Endometrial microvascular endothelial cells (primary cell): ENCODE results near the gene C1QTNF8. TPM values are rescaled to one million over a fixed set of nuclear protein-coding genes. Genes with fewer than 3 reads are reported as not detected.

Experiments used
- in situ Hi-C: cut with HindIII; loops from 2 replicates; pipeline ENCODE4 v1.10.0; 2017; ENCODE audit warnings: low sequenced_read_pairs, low pct_unique_long_range_greater_than_20kb; ENCODE audit errors: inconsistent ontology term
- total RNA-seq: library from RNA; depleted of rRNA; stranded (reverse); fragments of >200 nt; gene quantifications from one replicate; pipeline ENCODE4 v1.2.3, GENCODE V29; 2015; ENCODE audit errors: inconsistent ontology term

Gene C1QTNF8
- total RNA-seq: not detected

GRCh38 chr16:1096169-1097082, at the start of gene C1QTNF8:
Gene C1QTNF8 (minus strand): TSS chr16:1096244. CDS start chr16:1094922, 1,322 bp downstream.
- in situ Hi-C loops: no loop called here

GRCh38 chr16:1145383-1146100, 49.5 kb upstream of the C1QTNF8 start:
- in situ Hi-C loops: no loop called here

GRCh38 chr16:1144476-1145382, 48.7 kb upstream of the C1QTNF8 start:
- in situ Hi-C loops: no loop called here

- in situ Hi-C loops: no loop called here
Measured at GRCh38 chr16:1143761-1144450, 47.9 kb upstream of the C1QTNF8 start.

GRCh38 chr16:1142911-1143310, 46.9 kb upstream of the C1QTNF8 start:
- in situ Hi-C loops: no loop called here

- in situ Hi-C loops: no loop called here
Measured at GRCh38 chr16:1141716-1142115, 45.7 kb upstream of the C1QTNF8 start.

- in situ Hi-C loops: no loop called here
Measured at GRCh38 chr16:1141191-1141590, 45.1 kb upstream of the C1QTNF8 start.

GRCh38 chr16:1140582-1141162, 44.6 kb upstream of the C1QTNF8 start:
- in situ Hi-C loops: no loop called here

GRCh38 chr16:1137604-1138003, 41.6 kb upstream of the C1QTNF8 start:
- in situ Hi-C loops: no loop called here

GRCh38 chr16:1135459-1135825, 39.4 kb upstream of the C1QTNF8 start:
- in situ Hi-C loops: no loop called here

GRCh38 chr16:1134776-1135458, 38.9 kb upstream of the C1QTNF8 start:
- in situ Hi-C loops: no loop called here

- in situ Hi-C loops: no loop called here
Measured at GRCh38 chr16:1133810-1134520, 37.9 kb upstream of the C1QTNF8 start.

GRCh38 chr16:1133271-1133670, 37.2 kb upstream of the C1QTNF8 start:
- in situ Hi-C loops: no loop called here

- in situ Hi-C loops: no loop called here
Measured at GRCh38 chr16:1132431-1132830, 36.4 kb upstream of the C1QTNF8 start.

GRCh38 chr16:1131378-1131994, 35.4 kb upstream of the C1QTNF8 start:
- in situ Hi-C loops: no loop called here

- in situ Hi-C loops: no loop called here
Measured at GRCh38 chr16:1130382-1130781, 34.3 kb upstream of the C1QTNF8 start.
